GM11168 (cell line): Measurements from ENCODE around the gene CWH43.
"Not testable (repeated sequence)": the region's sequence is repeated elsewhere in the genome, so short reads cannot be mapped to it uniquely, and the experiment has no call there.

Experiments
- in situ Hi-C: fragments of 300-500 bp; cut with MboI; formaldehyde crosslinking; loops from one replicate; pipeline ENCODE4 v1.12.0; 2022; ENCODE audit warnings: low sequenced_read_pairs; ENCODE audit not compliant: unreplicated experiment

The CWH43 gene

DNA sequence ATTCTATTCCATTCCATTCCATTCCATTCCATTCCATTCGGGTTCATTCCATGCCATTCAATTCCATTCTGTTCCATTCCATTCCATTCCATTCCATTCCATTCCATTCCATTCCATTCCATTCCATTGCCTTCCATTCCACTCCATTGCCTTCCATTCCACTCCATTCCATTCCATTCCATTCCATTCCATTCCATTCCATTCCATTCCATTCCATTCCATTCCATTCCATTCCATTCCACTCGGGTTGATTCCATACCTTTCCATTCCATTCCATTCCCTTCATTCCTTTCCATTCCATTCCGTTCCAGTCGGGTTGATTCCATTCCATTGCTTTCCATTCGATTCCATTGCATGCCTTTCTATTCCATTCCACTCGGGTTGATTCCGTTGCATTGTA, 105.8 kb downstream of the CWH43 start:
- in situ Hi-C loops: not testable (repeated sequence)

DNA sequence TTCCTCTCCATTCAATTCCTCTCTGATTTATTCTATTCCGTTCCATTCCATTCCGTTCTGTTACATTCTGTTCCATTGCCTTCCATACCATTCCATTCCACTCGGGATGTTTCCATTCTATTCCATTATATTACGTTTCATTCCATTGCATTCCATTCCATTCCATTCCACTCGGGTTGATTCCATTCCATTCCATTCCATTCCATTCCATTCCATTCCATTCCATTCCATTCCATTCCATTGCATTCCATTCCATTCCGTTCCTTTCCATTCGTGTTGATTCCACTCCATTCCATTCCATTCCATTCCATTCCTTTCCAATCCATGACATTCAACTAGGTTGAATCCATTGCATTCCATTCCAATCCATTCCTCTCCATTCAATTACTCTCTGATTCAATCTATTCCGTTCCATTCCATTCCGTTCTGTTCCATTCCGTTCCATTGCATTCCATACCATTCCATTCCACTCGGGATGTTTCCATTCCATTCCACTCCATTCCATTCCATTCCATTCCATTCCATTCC, 106.6 kb downstream of the CWH43 start:
- in situ Hi-C loops: not testable (repeated sequence)

DNA sequence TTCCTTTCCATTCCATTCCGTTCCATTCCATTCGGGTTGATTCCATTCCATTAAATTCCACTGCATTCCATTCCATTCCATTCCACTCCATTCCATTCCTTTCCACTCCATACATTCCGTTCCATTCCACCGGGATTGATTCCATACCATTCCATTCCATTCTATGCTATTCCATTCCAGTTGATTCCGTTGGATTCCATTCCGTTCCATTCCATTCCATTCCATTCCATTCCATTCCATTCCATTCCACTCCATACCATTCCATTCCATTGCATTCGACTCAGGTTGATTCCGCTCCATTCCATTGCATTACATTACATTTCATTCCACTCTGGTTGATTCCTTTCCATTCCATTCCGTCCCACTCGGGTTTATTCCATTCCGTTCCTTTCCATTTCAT, 110.1 kb downstream of the CWH43 start:
- in situ Hi-C loops: not testable (repeated sequence)

DNA sequence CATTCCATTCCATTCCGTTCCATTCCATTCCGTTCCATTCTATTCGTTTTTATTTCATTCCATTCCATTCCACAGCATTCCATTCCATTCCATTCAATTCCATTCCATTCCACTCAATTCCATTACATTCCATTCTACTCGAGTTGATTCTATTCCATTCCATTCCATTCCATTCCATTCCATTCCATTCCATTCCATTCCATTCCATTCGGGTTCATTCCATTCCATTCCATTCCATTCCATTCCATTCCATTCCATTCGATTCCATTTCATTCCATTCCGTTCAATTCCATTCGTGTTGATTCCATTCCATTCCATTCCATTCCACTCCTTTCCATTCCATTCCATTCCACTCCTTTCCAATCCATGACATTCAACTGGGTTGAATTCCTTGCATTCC, 110.6 kb downstream of the CWH43 start:
- in situ Hi-C loops: not testable (repeated sequence)

DNA sequence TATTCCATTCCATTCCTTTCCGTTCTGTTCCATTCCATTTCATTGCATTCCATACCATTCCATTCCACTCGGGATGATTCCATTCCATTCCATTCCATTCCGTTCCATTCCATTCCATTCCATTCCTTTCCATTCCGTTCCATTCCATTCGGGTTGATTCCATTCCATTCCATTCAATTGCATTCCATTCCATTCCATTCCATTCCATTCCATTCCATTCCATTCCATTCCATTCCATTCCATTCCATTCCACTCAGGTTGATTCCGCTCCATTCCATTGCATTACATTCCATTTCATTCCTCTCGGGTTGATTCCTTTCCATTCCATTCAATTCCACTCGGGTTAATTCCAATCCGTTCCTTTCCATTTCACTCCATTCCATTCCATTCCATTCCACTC, 111.0 kb downstream of the CWH43 start:
- in situ Hi-C loops: not testable (repeated sequence)

DNA sequence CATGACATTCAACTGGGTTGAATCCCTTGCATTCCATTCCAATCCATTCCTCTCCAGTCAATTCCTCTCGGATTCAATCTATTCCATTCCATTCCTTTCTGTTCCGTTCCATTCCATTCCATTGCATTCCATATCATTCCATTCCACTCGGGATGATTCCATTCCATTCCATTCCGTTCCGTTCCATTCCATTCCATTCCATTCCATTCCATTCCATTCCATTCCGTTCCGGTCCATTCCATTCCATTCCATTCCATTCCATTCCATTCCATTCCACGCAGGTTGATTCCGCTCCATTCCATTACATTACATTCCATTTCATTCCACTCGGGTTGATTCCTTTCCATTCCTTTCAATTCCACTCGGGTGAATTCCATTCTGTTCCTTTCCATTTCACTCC, 111.4 kb downstream of the CWH43 start:
- in situ Hi-C loops: not testable (repeated sequence)

DNA sequence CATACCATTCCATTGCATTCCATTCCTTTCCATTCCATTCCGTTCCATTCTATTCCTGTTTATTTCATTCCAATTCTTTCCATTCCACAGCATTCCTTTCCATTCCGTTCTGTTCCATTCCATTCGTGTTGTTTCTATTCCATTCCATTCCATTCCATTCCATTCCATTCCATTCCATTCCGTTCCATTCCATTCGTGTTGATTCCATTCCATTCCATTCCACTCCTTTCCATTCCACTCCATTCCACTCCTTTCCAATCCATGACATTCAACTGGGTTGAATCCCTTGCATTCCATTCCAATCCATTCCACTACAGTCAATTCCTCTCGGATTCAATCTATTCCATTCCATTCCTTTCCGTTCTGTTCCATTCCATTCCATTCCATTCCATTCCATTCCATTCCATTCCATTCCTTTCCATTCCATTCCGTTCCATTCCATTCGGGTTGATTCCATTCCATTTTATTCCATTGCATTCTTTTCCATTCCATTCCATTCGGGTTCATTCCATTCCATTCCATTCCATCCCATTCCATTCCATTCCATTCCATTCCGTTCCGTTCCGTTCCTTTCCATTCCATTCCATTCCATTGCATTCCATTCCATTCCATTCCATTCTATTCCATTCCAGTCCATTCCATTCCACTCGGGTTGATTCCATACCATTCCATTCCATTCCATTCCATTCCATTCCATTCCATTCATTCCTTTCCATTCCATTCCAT, 112.1 kb downstream of the CWH43 start:
- in situ Hi-C loops: not testable (repeated sequence)

DNA sequence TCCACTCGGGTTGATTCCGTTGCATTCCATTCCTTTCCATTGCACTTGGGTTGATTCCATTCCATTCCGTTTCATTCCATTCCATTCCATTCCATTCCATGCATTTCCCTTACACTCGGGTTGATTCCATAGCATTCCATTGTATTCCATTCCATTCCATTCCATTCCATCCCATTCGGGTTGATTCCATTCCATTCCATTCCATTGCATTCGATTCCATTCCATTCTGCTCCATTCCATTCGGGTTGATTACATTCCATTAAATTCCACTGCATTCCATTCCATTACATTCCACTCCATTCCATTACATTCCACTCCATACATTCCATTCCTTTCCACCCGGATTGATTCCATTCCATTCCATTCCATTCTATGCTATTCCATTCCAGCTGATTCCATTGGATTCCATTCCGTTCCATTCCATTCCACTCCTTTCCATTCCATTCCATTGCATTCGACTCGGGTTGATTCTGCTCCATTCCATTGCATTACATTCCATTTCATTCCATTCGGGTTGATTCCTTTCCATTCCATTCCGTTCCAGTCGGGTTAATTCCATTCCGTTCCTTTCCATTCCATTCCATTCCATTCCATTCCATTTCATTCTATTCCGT, 113.9 kb downstream of the CWH43 start:
- in situ Hi-C loops: loop anchor here (5.0 kb wide), 1 partner anchor 557 kb away; no protein-coding TSS in a partner anchor

DNA sequence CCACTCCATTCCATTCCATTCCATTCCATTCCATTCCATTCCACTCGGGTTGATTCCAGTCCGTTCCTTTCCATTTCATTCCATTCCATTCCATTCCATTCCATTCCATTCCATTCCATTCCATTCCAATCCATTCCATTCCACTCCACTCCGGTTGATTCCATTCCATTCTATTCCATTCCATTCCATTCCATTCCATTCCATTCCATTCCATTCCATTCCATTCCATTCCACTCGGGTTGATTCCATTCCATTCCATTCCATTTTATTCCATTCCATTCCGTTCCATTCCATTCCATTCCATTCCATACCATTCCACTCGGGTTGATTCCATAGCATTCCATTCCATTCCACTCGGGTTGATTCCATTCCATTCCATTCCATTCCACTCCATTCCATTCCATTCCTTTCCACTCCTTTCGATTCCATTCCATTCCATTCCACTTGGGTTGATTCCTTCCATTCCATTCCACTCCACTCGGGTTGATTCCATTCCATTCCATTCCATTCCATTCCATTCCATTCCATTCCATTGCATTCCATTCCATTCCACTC, 116.3 kb downstream of the CWH43 start:
- in situ Hi-C loops: loop anchor here (5.0 kb wide), 1 partner anchor 555 kb away; no protein-coding TSS in a partner anchor

DNA sequence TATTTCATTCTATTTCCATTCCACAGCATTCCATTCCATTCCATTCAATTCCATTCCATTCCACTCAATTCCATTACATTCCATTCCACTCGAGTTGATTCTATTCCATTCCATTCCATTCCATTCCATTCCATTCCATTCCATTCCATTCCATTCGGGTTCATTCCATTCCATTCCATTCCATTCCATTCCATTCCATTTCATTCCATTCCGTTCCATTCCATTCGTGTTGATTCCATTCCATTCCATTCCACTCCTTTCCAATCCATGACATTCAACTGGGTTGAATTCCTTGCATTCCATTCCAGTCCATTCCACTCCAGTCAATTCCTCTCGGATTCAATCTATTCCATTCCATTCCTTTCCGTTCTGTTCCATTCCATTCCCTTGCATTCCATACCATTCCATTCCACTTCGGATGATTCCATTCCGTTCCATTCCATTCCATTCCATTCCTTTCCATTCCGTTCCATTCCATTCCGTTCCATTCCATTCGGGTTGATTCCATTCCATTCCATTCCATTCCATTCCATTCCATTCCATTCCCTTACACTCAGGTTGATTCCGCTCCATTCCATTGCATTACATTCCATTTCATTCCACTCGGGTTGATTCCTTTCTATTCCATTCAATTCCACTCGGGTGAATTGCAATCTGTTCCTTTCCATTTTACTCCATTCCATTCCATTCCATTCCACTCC, 117.5 kb downstream of the CWH43 start:
- in situ Hi-C loops: loop anchor here (5.0 kb wide), 1 partner anchor 554 kb away; no protein-coding TSS in a partner anchor

DNA sequence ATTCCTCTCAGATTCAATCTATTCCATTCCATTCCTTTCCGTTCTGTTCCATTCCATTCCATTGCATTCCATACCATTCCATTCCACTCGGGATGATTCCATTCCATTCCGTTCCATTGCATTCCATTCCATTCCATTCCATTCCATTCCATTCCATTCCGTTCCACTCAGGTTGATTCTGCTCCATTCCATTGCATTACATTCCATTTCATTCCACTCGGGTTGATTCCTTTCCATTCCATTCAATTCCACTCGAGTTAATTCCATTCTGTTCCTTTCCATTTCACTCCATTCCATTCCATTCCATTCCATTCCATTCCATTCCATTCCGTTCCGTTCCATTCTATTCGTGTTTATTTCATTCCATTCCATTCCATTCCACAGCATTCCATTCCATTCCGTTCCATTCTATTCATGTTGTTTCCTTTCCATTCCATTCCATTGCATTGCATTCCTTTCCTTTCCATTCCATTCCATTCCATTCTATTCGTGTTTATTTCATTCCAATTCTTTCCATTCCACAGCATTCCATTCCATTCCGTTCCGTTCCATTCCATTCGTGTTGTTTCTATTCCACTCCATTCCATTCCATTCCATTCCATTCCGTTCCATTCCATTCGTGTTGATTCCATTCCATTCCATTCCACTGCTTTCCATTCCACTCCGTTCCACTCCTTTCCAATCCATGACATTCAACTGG, 118.3 kb downstream of the CWH43 start:
- in situ Hi-C loops: loop anchor here (5.0 kb wide), 1 partner anchor 553 kb away; no protein-coding TSS in a partner anchor

DNA sequence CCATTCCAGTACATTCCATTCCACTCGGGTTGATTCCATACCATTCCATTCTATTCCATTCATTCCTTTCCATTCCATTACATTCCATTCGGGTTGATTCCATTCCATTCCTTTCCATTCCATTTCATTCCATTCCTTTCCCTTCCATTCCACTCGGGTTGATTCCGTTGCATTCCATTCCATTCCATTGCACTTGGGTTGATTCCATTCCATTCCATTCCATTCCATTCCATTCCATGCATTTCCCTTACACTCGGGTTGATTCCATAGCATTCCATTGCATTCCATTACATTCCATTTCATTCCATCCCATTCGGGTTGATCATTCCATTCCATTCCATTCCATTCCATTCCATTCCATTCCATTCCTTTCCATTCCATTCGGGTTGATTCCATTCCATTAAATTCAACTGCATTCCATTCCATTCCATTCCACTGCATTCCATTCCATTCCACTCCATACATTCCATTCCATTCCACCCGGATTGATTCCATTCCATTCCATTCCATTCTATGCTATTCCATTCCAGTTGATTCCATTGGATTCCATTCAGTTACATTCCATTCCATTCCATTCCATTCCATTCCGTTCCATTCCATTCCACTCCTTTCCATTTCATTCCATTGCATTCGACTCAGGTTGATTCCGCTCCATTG, 119.3 kb downstream of the CWH43 start:
- in situ Hi-C loops: not testable (repeated sequence)

DNA sequence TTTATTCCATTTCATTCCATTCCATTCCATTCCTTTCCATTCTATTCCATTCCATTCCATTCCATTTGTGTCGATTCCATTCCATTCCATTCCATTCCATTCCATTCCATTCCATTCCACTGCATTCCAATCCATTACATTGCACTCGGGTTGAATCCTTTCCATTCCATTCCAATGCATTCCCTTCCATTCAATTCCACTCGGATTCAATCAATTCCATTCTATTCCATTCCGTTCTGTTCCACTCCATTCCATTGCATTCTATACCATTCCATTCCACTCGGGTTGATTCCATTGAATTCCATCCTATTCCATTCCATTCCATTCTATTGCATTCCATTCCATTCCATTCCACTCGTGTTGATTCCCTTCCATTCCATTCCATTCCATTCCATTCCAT, 121.2 kb downstream of the CWH43 start:
- in situ Hi-C loops: not testable (repeated sequence)

DNA sequence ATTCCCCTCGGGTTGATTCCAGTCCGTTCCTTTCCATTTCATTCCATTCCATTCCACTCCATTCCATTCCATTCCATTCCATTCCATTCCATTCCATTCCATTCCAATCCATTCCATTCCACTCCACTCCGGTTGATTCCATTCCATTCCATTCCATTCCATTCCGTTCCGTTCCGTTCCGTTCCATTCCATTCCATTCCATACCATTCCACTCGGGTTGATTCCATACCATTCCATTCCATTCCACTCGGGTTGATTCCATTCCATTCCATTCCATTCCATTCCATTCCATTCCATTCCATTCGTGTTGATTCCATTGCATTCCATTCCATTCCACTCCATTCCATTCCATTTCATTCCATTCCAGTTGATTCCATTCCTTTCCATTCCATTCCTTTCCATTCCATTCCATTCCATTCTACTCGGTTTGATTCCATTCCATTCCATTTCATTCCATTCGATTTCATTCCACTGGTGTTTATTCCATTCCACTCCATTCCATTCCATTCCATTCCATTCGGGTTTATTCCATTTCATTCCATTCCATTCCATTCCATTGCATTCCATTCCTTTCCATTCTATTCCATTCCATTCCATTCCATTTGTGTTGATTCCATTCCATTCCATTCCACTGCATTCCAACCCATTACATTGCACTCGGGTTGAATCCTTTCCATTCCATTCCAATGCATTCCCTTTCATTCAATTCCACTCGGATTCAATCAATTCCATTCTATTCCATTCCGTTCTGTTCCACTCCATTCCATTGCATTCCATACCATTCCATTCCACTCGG, 122.3 kb downstream of the CWH43 start:
- in situ Hi-C loops: not testable (repeated sequence)

DNA sequence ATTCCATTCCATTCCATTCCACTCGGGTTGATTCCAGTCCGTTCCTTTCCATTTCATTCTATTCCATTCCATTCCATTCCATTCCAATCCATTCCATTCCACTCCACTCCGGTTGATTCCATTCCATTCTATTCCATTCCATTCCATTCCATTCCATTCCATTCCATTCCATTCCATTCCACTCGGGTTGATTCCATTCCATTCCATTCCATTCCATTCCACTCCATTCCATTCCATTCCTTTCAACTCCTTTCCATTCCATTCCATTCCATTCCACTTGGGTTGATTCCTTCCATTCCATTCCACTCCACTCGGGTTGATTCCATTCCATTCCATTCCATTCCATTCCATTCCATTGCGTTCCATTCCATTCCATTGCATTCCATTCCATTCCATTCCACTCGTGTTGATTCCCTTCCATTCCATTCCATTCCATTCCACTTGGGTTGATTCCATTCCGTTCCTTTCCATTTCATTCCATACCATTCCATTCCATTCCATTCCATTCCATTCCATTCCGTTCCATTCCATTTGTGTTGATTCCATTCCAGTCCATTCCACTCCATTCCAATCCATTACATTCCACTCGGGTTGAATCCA, 123.6 kb downstream of the CWH43 start:
- in situ Hi-C loops: not testable (repeated sequence)

DNA sequence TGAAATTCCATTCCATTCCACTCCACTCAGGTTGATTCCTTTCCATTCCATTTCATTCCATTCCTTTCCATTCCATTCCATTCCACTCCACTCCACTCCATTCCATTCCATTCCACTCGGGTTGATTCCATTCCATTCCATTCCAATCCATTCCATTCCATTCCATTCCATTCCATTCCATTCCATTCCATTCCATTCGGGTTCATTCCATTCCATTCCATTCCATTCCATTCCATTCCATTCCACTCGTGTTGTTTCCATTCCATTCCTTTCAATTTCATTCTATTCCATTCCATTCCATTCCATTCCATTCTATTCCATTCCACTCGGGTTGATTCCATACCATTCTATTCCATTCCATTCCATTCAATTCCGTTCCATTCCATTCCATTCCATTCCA, 124.5 kb downstream of the CWH43 start:
- in situ Hi-C loops: not testable (repeated sequence)
